BJ (cell line): ENCODE measurements around the gene ABCC4. TPM values are rescaled to one million over a fixed set of nuclear protein-coding genes. Genes with fewer than 3 reads are reported as not detected.

ENCODE experiments used
- CTCF ChIA-PET: fragments of 350-600 bp; formaldehyde crosslinking; extraction: SDS; loops from one replicate; lab custom pipeline; 2021; ENCODE audit warnings: antibody characterized with exemption, inconsistent platforms; lab: Yijun Ruan, JAX
- POLR2A ChIA-PET: fragments of 300-600 bp; sonication (Branson Sonifier 250); formaldehyde crosslinking; extraction: SDS; loops from one replicate; lab custom pipeline; 2021; ENCODE audit warnings: antibody characterized with exemption; lab: Charles Lee
- DNase-seq: peaks from one replicate; pipeline ENCODE4 v3.0.0-alpha.2; 2011; ENCODE audit warnings: low read depth
- H3K27me3 ChIP-seq: 2 replicates; pipeline ENCODE4 v1.6.0; 2011; ENCODE audit warnings: low read length; ENCODE audit not compliant: control insufficient read depth, insufficient read depth
- H3K36me3 ChIP-seq: 2 replicates; pipeline ENCODE4 v1.5.1; 2011; ENCODE audit warnings: low read length; ENCODE audit not compliant: control insufficient read depth, insufficient read depth
- H3K4me3 ChIP-seq: 2 replicates; pipeline ENCODE4 v1.5.1; 2011; ENCODE audit warnings: low read depth, mild to moderate bottlenecking, control low read depth, low read length
- CTCF ChIP-seq: IDR thresholded peaks from 2 replicates; pipeline ENCODE4 v1.5.1; 2011; ENCODE audit warnings: low read depth, mild to moderate bottlenecking, control low read depth, inconsistent platforms, low read length, moderate library complexity; ENCODE audit not compliant: insufficient read depth
- polyA plus RNA-seq: library from polyadenylated mRNA; depleted of rRNA; stranded (reverse); fragments of >200 nt; gene quantifications from 2 replicates; pipeline ENCODE4 v1.2.3, GENCODE V29; 2011

The ABCC4 gene
- polyA plus RNA-seq, 1 experiment: 11.2 TPM

DNA sequence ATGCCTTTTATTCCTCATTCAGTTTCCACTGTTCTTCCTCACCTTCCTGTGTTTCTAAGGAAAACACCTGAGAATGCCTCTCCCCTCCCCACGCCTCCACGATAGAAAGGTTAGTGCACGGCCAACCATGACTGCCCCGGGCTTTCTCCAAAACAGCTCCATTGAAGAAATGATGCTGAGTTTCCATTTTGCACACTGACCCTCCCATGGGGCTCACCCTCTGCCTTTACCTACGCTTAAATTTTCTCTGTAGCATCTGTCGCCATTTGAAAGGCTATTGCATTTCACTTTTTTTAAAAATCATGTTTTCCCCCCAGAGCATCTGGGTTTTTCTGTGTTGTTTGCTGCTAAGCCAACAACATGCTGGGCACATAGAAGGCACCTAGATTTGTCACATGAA lies 48.2 kb downstream of the ABCC4 start:
- DNase-seq: no peak
- H3K27me3 ChIP-seq: no peaks in the 10 kb centered on the region
- no peaks in the 10 kb centered on the region for H3K36me3 ChIP-seq
- ChIA-PET POLR2A (no interaction called here), CTCF (no interaction called here)
- no peak for TF ChIP-seq CTCF
- no peak overlapping the region for H3K4me3 ChIP-seq

DNA sequence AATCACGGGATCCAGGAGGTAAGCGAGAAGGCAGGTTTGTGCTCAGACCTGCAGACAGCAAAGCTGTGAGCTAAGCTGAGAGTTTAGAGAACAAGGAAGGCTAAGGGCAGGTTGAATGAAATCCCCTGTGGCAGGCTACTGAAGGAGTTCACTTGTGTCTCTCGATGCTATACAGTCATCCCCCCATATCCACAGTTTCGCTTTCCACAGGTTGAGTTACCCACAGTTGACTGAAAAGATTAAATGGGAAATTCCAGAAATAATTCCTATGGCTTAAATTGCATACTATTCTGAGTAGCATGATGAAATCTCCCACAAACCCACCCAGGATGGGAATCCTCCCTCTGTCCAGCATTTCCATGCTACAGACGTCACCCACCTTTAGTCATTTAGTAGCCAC lies 49.6 kb downstream of the ABCC4 start:
- no peak for TF ChIP-seq CTCF
- H3K36me3 ChIP-seq: no peaks in the 10 kb centered on the region
- H3K27me3 ChIP-seq: no peaks in the 10 kb centered on the region
- DNase-seq: no peak
- H3K4me3 ChIP-seq: no peak overlapping the region
- CTCF ChIA-PET: no interaction called here
- POLR2A ChIA-PET: no interaction called here

- no peak for TF ChIP-seq CTCF
- Histone ChIP-seq H3K4me3 (no peak overlapping the region), H3K27me3 (no peaks in the 10 kb centered on the region), H3K36me3 (peaks cover 2% of the 10 kb centered on the region)
- DNase-seq: no peak
- CTCF ChIA-PET: no interaction called here
- POLR2A ChIA-PET: no interaction called here
Observed at GRCh38 chr13:95250961-95251360, 50.3 kb downstream of the ABCC4 start.

GRCh38 chr13:95248953-95249352 lies 52.3 kb downstream of the ABCC4 start:
- no peak overlapping the region for H3K4me3 ChIP-seq
- ChIA-PET CTCF (interaction anchor here (0.5 to 1.5 kb wide), 5 partner anchors 10 to 569 kb away, joined by 3 to 4 read pairs (median 3); partner anchors contain the start of gene ABCC4), POLR2A (no interaction called here)
- no peak for TF ChIP-seq CTCF
- peaks cover 3% of the 10 kb centered on the region for H3K36me3 ChIP-seq
- no peak for DNase-seq
- no peaks in the 10 kb centered on the region for H3K27me3 ChIP-seq

GRCh38 chr13:95247852-95248251 lies 53.4 kb downstream of the ABCC4 start:
- ChIA-PET POLR2A (no interaction called here), CTCF (interaction anchor here (0.9 to 1.2 kb wide), 2 partner anchors 13 to 54 kb away, joined by 3 read pairs; partner anchors contain the start of gene ABCC4)
- no peak for DNase-seq

More at GRCh38 chr13:95247852-95248251, 53.4 kb downstream of the ABCC4 start:
- no peak for TF ChIP-seq CTCF
- H3K36me3 ChIP-seq: peaks cover 3% of the 10 kb centered on the region
- no peak overlapping the region for H3K4me3 ChIP-seq
- no peaks in the 10 kb centered on the region for H3K27me3 ChIP-seq
